ENCODE results near the gene NCAPG2.

GRCh38 chr7:158751751-158752150, 47.1 kb upstream of the NCAPG2 start:
- TF ChIP-seq CTCF (optimal IDR thresholded peaks at IDR 0.05 in 1 of 3, IDR thresholded peaks at IDR 0.05 in 1 of 3, conservative IDR thresholded peaks at IDR 0.05 in 1 of 3; ENCODE audit: extremely low read depth in 1 of 3, insufficient read depth in 2 of 3, low read length in 3 of 3) (no peak), EZH2 (IDR thresholded peaks at IDR 0.05; ENCODE audit: low read length) (no peak)

Data from keratinocyte (primary cell).